ENCODE measurements around the gene WDR20.
"Not testable (repeated sequence)": the region's sequence is repeated elsewhere in the genome, so short reads cannot be mapped to it uniquely, and the experiment has no call there.

Gene WDR20

DNA sequence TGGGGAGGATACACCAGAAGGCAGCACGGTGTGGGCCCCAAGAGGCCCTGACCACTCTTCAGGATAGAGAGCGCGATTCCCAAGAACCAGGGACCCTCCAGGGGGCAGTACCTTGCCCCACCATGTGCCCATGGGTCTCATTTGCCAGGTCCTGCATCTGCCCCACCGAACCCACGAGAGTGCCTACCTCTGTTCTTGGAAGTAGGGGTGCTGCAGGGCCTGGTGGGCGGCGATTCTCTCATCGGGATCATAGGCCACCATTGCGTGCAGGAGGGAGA, 92.6 kb downstream of the WDR20 start:
- no peak for DNase-seq (ENCODE audit: insufficient read length, low spot score)
- FAIRE-seq, result no peak

DNA sequence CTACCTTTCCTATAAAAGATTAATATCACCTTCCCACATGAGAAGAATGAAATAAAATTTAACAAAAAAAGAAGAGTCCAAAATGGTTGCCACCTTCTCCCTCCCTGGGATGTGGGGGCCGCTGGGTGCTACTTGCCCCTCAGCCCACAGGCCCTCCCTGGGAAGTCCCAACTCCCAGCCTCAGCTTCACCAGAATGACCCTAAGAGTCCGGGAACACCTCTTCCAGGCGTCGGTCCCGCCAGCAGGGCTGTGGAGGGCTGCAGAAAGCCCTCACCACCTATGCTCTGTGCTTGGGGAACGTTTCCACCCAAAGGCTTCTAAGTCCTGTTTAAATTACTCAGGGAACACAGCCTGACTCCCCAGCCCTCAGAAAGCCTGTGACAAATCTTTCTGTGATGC, 93.4 kb downstream of the WDR20 start:
- no peak for FAIRE-seq
- DNase-seq (ENCODE audit: insufficient read length, low spot score), result no peak

GRCh38 chr14:102234331-102235264, 94.9 kb downstream of the WDR20 start:
- DNase-seq (ENCODE audit: insufficient read length, low spot score) (no peak), FAIRE-seq (no peak)

GRCh38 chr14:102235275-102235897, 95.7 kb downstream of the WDR20 start:
- FAIRE-seq, result peak; percentile 21
- peak; percentile 91 for DNase-seq (ENCODE audit: insufficient read length, low spot score)

GRCh38 chr14:102236026-102236425, 96.3 kb downstream of the WDR20 start:
- FAIRE-seq, result no peak
- DNase-seq (ENCODE audit: insufficient read length, low spot score), result no peak

DNA sequence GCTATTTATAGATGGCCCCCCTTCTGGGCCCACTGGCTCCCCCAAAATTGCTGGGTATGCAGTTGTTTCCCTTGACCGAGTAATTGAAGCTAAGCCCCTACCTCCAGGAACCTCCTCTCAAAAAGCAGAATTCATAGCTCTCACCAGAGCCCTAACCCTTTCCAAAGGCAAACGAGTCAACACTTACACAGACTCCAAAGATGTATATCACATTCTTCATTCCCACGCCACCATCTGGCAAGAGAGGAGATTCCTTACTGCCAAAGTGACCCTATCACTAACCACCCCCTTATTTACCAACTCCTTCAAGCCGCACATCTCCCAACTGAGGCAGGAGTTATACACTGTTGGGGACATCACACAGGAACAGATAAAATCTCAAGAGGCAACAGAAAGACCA, 98.4 kb downstream of the WDR20 start:
- FAIRE-seq (no peak), DNase-seq (ENCODE audit: insufficient read length, low spot score) (no peak)

GRCh38 chr14:102238766-102239165, 99.1 kb downstream of the WDR20 start:
- DNase-seq (ENCODE audit: insufficient read length, low spot score), result no peak
- no peak for FAIRE-seq

DNA sequence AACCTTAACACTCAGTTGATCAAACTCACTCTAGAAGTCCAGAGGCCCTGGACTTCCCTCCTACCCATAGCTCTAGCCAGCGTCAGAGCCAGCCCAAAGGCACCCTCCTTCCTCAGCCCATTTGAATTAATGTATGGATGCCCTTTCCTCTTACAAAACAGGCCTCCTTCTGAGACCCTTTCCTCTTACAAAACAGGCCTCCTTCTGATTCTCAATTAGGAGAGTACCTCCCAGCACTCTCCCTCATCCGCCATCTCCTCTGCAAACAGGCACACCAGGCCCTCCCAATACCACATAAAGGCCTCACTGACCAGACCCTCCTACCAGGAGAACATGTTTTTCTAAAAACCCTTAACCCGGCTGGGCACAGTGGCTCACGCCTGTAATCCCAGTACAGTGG, 99.5 kb downstream of the WDR20 start:
- FAIRE-seq (no peak), DNase-seq (ENCODE audit: insufficient read length, low spot score) (no peak)

DNA sequence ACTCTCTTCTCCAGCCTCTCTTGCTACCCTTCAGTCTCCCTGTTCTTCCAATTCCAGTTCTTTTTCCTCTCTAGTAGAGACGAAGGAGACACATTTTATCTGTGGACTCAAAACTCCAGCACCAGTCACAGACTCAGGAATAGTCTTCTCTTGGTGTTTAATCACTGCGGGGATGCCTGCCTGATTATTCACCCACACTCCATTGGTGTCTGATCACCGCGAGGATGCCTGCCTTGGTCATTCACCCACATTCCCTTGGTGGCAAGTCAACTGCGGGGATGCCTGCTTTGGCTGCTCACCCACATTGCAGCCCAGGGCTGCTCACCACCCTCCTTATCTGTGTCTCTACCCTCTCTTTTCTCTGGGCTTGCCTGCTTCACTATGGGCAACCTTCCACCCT, 100.8 kb downstream of the WDR20 start:
- not testable (repeated sequence) for FAIRE-seq; DNase-seq (ENCODE audit: insufficient read length, low spot score)

DNA sequence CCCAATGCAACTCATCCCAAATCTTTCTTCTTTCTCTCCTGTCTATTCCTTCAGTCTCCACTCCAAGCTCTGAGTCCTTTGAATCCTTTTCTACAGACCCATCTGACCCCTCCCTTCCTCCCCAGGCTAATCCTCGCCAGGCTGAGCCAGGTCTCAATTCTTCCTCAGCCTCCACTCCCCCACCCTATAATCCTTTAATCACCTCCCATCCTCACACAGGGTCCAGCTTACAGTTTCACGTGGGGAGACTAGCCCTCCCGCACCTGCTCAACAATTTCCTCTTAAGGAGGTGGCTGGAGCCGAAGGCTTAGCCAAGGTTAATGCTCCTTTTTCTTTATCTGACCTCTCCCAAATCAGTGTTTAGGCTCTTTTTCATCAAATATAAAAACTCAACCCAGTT, 101.5 kb downstream of the WDR20 start:
- FAIRE-seq, result no peak

GRCh38 chr14:102243795-102244194, 104.1 kb downstream of the WDR20 start:
- FAIRE-seq; DNase-seq (ENCODE audit: insufficient read length, low spot score): not testable (repeated sequence)

More for the DNA sequence above, 101.5 kb downstream of the WDR20 start:
- DNase-seq (ENCODE audit: insufficient read length, low spot score), result no peak

- FAIRE-seq (no peak), DNase-seq (ENCODE audit: insufficient read length, low spot score) (no peak)
Measured at GRCh38 chr14:102246071-102246470, 106.4 kb downstream of the WDR20 start.

GRCh38 chr14:102248121-102248520, 108.4 kb downstream of the WDR20 start:
- no peak for DNase-seq (ENCODE audit: insufficient read length, low spot score)
- FAIRE-seq, result no peak

DNA sequence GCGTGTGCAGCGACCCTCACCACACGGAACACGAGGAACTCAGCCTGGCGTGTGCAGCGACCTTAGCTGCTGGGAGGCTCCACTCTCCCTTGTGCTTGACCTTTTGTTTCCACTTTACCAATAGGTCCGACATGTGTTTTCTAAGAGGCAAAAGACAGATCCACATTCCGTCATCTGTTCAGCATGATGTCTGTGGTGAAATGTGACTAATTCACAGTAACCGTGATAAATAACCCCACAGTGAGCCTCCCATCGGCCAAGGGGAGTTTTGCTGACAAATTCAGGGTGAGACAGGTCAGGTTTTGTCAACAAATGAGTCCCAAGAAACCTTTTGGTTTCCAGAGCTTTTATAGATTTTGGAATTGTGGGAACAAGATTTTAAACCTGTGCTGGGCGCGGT, 109.3 kb downstream of the WDR20 start:
- DNase-seq (ENCODE audit: insufficient read length, low spot score), result no peak
- FAIRE-seq, result no peak

DNA sequence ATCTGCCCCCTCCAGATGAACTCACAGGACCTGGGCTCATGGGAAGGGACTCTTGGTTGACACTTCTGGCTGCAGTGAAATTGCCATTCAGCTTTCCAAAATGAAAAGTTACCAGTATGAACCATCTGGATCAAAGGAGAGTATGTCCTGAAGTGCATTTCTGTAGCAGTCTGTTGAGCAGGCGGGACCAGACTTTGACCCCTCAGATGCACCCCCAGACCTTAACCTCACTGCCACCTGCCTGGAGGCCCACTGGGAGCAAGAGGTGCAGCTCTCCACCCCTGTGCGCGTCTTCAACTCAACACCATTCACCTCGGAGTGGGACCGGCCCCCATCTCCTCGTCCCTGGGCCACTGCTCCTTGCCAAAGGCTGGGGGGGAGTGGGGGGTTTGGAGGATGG, 110.3 kb downstream of the WDR20 start:
- no peak for FAIRE-seq
- DNase-seq (ENCODE audit: insufficient read length, low spot score), result no peak

DNA sequence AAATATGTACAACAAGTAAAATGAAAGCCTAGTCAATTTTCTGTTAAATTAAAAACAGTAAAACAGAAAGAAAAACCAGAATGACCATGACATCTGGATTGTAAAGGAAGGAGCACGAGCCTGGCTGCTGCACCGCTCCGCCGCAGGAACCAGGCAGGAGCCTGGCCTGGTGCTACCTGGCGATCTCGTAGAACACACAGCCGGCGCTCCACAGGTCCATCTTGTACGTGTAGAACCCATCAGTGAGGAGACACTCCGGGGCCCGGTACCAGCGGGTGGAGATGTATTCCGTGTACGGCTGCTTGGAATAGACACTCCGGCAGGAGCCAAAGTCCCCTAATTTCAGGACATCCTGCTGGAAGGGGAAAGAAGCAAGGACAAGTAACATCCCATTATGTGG, 110.9 kb downstream of the WDR20 start:
- FAIRE-seq, result no peak
- DNase-seq (ENCODE audit: insufficient read length, low spot score), result no peak

- FAIRE-seq, result no peak
Measured at GRCh38 chr14:102251161-102251560, 111.5 kb downstream of the WDR20 start.

DNA sequence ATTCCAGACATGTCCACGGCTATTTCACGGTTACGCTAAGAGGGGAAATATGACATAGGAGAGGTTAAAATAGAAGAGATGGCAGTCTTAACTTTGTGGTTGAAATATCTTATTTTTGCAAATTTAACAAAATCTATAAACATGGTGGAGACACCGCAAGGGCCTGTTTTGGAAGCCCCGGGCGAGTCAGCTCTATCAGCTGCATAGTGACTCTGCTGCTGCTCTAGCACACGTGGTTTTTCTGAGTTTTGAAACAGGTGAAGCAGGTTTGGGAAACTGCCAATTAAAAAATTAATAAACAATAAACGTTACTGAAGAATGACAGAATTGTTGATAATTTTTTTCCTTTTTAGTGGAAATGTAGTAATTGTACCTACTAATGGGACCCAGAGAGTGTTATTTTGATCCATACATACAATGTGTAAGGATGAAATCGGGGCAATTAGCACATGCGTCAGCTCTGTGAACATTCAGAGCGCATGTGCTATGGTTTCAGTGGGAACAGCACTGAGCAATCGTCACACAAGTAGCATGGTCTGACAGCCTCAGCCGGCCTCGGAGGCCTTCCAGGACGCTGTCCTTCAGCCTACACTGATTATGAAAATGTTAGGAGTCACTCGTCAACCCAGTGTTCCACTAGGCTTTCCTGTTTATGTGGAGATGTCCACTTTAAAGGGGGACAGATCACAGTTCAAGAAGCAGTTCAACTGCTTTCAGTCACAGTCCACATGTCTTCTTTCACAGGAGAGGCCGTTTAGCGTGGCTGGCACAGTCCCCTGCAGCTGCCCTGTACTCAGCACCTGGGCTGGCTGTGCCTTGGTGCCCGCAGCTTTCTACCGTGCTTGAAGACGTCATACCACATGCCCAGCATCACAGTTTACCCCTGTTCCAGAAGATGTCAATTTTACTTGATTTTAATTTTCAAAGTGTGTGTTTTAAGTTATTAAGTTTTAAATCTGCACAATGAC, 113.4 kb downstream of the WDR20 start:
- DNase-seq (ENCODE audit: insufficient read length, low spot score) (no peak), FAIRE-seq (no peak)

More at GRCh38 chr14:102251161-102251560, 111.5 kb downstream of the WDR20 start:
- DNase-seq (ENCODE audit: insufficient read length, low spot score), result no peak

DNA sequence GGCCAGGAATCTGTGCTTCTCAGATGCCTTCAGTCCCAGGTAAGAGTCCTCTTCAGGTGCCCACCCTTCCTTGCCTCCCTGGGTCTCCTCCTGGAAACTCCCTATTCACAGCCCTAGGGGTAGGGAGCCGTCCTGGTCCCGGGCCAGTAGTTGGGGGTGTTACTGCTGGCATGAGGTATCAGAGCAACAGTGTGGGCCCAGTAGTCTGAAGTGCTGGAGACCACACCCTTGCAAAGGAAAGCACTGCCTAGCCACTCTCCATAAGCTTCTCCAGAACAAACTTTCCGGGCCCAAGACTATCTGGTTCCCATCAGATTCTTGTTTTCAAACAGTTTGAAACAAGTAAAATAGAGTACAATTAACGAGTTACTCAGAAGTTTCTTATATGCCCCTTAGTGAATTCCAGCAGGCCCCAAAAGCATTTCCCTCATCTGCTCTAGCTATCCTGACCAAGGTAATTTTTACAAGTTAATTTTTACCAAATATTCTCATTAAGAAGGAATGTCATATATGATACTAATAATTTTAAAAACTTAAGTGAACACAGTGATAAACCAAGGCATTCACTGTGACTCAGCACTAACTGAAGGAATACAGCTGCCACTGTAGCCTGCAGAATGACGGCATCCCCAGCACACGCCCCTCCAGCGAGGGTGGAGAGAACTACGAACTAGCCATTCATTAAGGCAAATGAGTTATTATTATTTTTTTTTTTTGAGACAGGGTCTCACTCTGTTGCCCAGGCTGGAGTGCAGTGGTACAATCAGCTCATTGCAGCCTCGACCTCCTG, 115.9 kb downstream of the WDR20 start:
- no peak for DNase-seq (ENCODE audit: insufficient read length, low spot score)
- no peak for FAIRE-seq

GRCh38 chr14:102256716-102257115, 117.0 kb downstream of the WDR20 start:
- FAIRE-seq (no peak), DNase-seq (ENCODE audit: insufficient read length, low spot score) (no peak)
